NCI-H510A treated with DMSO at 0.1 percent for 48 hours (cell line): ENCODE data around the gene GULP1.

ENCODE experiments used
- DNase-seq: peaks from one replicate; lab custom pipeline; 2025; lab: John Stamatoyannopoulos, UW

GULP1 gene

GRCh38 chr2:188322569-188323551 lies 31.2 kb downstream of the GULP1 start:
- no peak for DNase-seq

GRCh38 chr2:188324067-188324466 lies 32.4 kb downstream of the GULP1 start:
- peak; percentile 11 for DNase-seq

- no peak for DNase-seq
Measured at GRCh38 chr2:188326290-188326668, 34.6 kb downstream of the GULP1 start.

GRCh38 chr2:188326669-188327301 lies 35.1 kb downstream of the GULP1 start:
- peak; percentile 48 for DNase-seq

- no peak for DNase-seq
Measured at GRCh38 chr2:188327518-188328213, 36.0 kb downstream of the GULP1 start.

GRCh38 chr2:188328419-188328818 lies 36.7 kb downstream of the GULP1 start:
- no peak for DNase-seq

- DNase-seq: no peak
Measured at GRCh38 chr2:188330316-188331053, 38.8 kb downstream of the GULP1 start.

- DNase-seq: no peak
Measured at GRCh38 chr2:188332619-188333018, 40.9 kb downstream of the GULP1 start.

GRCh38 chr2:188333751-188334524 lies 42.3 kb downstream of the GULP1 start:
- DNase-seq: no peak

GRCh38 chr2:188338463-188338862 lies 46.8 kb downstream of the GULP1 start:
- DNase-seq: no peak

GRCh38 chr2:188340257-188340656 lies 48.6 kb downstream of the GULP1 start:
- no peak for DNase-seq

GRCh38 chr2:188345020-188345419 lies 53.3 kb downstream of the GULP1 start:
- no peak for DNase-seq

- no peak for DNase-seq
Measured at GRCh38 chr2:188345426-188345825, 53.8 kb downstream of the GULP1 start.

- DNase-seq: no peak
Measured at GRCh38 chr2:188345831-188346458, 54.3 kb downstream of the GULP1 start.

GRCh38 chr2:188349019-188349418 lies 57.3 kb downstream of the GULP1 start:
- no peak for DNase-seq

GRCh38 chr2:188353282-188353681 lies 61.6 kb downstream of the GULP1 start:
- DNase-seq: no peak

GRCh38 chr2:188360485-188361263 lies 69.0 kb downstream of the GULP1 start:
- no peak for DNase-seq

- peak; percentile 40 for DNase-seq
Measured at GRCh38 chr2:188364033-188364630, 72.5 kb downstream of the GULP1 start.

- no peak for DNase-seq
Measured at GRCh38 chr2:188365058-188365641, 73.5 kb downstream of the GULP1 start.
